ENCODE data around the gene PPIL3. TPM values are rescaled to one million over a fixed set of nuclear protein-coding genes. Genes with fewer than 3 reads are reported as not detected.

Gene PPIL3
- 10 to 100 TPM; 15.7 to 28.8 (median 19.5) TPM for total RNA-seq

- 0% methylated on average over 34 to 50 of the region's 50 CpGs for WGBS, 2 donors
- peaks cover 18 to 31% (median 21%) of the 10 kb centered on the region in 4 donors for H3K4me1 ChIP-seq
- no peaks in the 10 kb centered on the region for H3K9me3 ChIP-seq
- peak within 1 kb of the TSS; percentile 33 to 81 (median 71) for H3K4me3 ChIP-seq
- H3K27ac ChIP-seq = peak within 1 kb of the TSS; percentile 91 to 95 (median 93)
- peak in 2 of 4 donors; percentile 7 to 9 for TF ChIP-seq EP300 (IDR thresholded peaks at IDR 0.05)
- peak in 3 of 4 donors; percentile 55 to 73 (median 72) for TF ChIP-seq POLR2A (IDR thresholded peaks at IDR 0.05)
- peak in 2 of 6 experiments; percentile 15 to 19 for TF ChIP-seq CTCF (IDR thresholded peaks at IDR 0.05)
- TF ChIP-seq POLR2AphosphoS5 (IDR thresholded peaks at IDR 0.05) = peak; percentile 91
- H3K36me3 ChIP-seq = peaks cover 3 to 28% (median 11%) of the 10 kb centered on the region in 4 donors
- peak; percentile 97 for DNase-seq
- no peaks in the 10 kb centered on the region for H3K27me3 ChIP-seq
- peak; percentile 97 to 98 for ATAC-seq (ENCODE audit: low FRiP score in 2 of 2)
These were observed at the start of gene PPIL3, which contains the start of gene NIF3L1 for GRCh38 chr2:200888704-200889625. TSS of gene PPIL3 (minus strand) at chr2:200889077. CDS start at chr2:200887615, 1,462 bp downstream. TSS of gene NIF3L1 (plus strand) at chr2:200889371. CDS start at chr2:200891944, 2,573 bp downstream.

GRCh38 chr2:200930947-200931626 is 42.2 kb upstream of the PPIL3 start:
- H3K27ac ChIP-seq = peak overlapping the region in 1 of 4 donors; percentile 36
- no peak overlapping the region for H3K4me3 ChIP-seq
- H3K4me1 ChIP-seq = peaks cover 0 to 4% (median 1%) of the 10 kb centered on the region in 4 donors
- no peaks in the 10 kb centered on the region for H3K9me3 ChIP-seq
- H3K36me3 ChIP-seq = peaks cover 10 to 83% (median 35%) of the 10 kb centered on the region in 4 donors
- TF ChIP-seq POLR2AphosphoS5 (IDR thresholded peaks at IDR 0.05) (no peak), CTCF (IDR thresholded peaks at IDR 0.05) (no peak), EP300 (IDR thresholded peaks at IDR 0.05) (no peak)
- ATAC-seq (ENCODE audit: low FRiP score in 2 of 2) (no peak), DNase-seq (no peak)
- no peaks in the 10 kb centered on the region for H3K27me3 ChIP-seq
- WGBS, 2 donors = 42 to 59% methylated on average over 3 of the region's 3 CpGs

- no peaks in the 10 kb centered on the region for H3K9me3 ChIP-seq
- H3K27ac ChIP-seq = no peak overlapping the region
- 95 to 96% methylated on average over 2 of the region's 2 CpGs for WGBS, 2 donors
- no peak overlapping the region for H3K4me3 ChIP-seq
- no peak for DNase-seq
- no peak for TF ChIP-seq EP300 (IDR thresholded peaks at IDR 0.05)
- no peak for TF ChIP-seq POLR2AphosphoS5 (IDR thresholded peaks at IDR 0.05)
- TF ChIP-seq CTCF (IDR thresholded peaks at IDR 0.05) = no peak
- no peak for TF ChIP-seq POLR2A (IDR thresholded peaks at IDR 0.05)
- H3K36me3 ChIP-seq = peaks cover 8 to 83% (median 41%) of the 10 kb centered on the region in 4 donors
- H3K4me1 ChIP-seq = peaks cover 0 to 4% (median 1%) of the 10 kb centered on the region in 4 donors
- H3K27me3 ChIP-seq = no peaks in the 10 kb centered on the region
- no peak for ATAC-seq (ENCODE audit: low FRiP score in 2 of 2)
These were observed 40.7 kb upstream of the PPIL3 start for GRCh38 chr2:200929334-200930249.

- DNase-seq (no peak), ATAC-seq (ENCODE audit: low FRiP score in 2 of 2) (no peak)
- WGBS, 2 donors = 88 to 95% methylated on average over 6 of the region's 6 CpGs
- no peaks in the 10 kb centered on the region for H3K9me3 ChIP-seq
- no peak overlapping the region for H3K4me3 ChIP-seq
- no peaks in the 10 kb centered on the region for H3K27me3 ChIP-seq
- H3K4me1 ChIP-seq = no peaks in the 10 kb centered on the region
- TF ChIP-seq EP300 (IDR thresholded peaks at IDR 0.05) (no peak), POLR2A (IDR thresholded peaks at IDR 0.05) (no peak), POLR2AphosphoS5 (IDR thresholded peaks at IDR 0.05) (no peak), CTCF (IDR thresholded peaks at IDR 0.05) (no peak)
- H3K36me3 ChIP-seq = peaks cover 32 to 99% (median 53%) of the 10 kb centered on the region in 4 donors
- no peak overlapping the region for H3K27ac ChIP-seq
These were observed 33.6 kb upstream of the PPIL3 start for GRCh38 chr2:200922439-200922838.

All from upper lobe of left lung (tissue), 6 donors.